Activated T-cell treated with anti-CD3 and anti-CD28 coated beads for 1 hour (primary cell): ENCODE results near the gene FKBP2.

Experiments used
- DNase-seq: peaks from one replicate; pipeline ENCODE4 v3.0.0-alpha.2; 2020; ENCODE audit warnings: low read depth

The FKBP2 gene

GRCh38 chr11:64264371-64264852 lies 23.5 kb downstream of the FKBP2 start:
- DNase-seq = no peak

GRCh38 chr11:64265176-64266160 lies 24.6 kb downstream of the FKBP2 start:
- no peak for DNase-seq

GRCh38 chr11:64266339-64266738 lies 25.4 kb downstream of the FKBP2 start:
- DNase-seq = no peak

GRCh38 chr11:64267207-64267945 lies 26.5 kb downstream of the FKBP2 start:
- DNase-seq = no peak

GRCh38 chr11:64268025-64268892 lies 27.4 kb downstream of the FKBP2 start:
- no peak for DNase-seq

GRCh38 chr11:64268893-64269539 lies 28.1 kb downstream of the FKBP2 start:
- DNase-seq = peak; percentile 26

GRCh38 chr11:64269540-64270220 lies 28.8 kb downstream of the FKBP2 start:
- peak; percentile 94 for DNase-seq

GRCh38 chr11:64275031-64275800 lies 34.3 kb downstream of the FKBP2 start:
- DNase-seq = no peak

- DNase-seq = no peak
Measured at GRCh38 chr11:64275841-64276240, 34.9 kb downstream of the FKBP2 start.

- no peak for DNase-seq
Measured at GRCh38 chr11:64276653-64277431, 35.9 kb downstream of the FKBP2 start.

GRCh38 chr11:64278576-64279190 lies 37.8 kb downstream of the FKBP2 start:
- DNase-seq = no peak

GRCh38 chr11:64281957-64282770 lies 41.3 kb downstream of the FKBP2 start:
- DNase-seq = no peak

- DNase-seq = no peak
Measured at GRCh38 chr11:64283092-64283491, 42.2 kb downstream of the FKBP2 start.

GRCh38 chr11:64284048-64284961 lies 43.4 kb downstream of the FKBP2 start, which contains the start of gene BAD:
Gene BAD, minus strand, starts transcription at chr11:64284665. Its CDS starts 297 bp downstream, at chr11:64284368.
- peak; percentile 86 for DNase-seq

GRCh38 chr11:64284962-64285884 lies 44.3 kb downstream of the FKBP2 start, which contains the start of gene GPR137:
Gene GPR137, plus strand, starts transcription at chr11:64285848. Its CDS starts 677 bp downstream, at chr11:64286525.
- DNase-seq = peak; percentile 89
